Osteoblast (primary cell): ENCODE results near the gene IL6ST. TPM values are rescaled to one million over a fixed set of nuclear protein-coding genes. Genes with fewer than 3 reads are reported as not detected.

Experiments
- DNase-seq: peaks from one replicate; pipeline ENCODE4 v3.0.0; 2011; ENCODE audit warnings: low spot score, mixed read lengths; ENCODE audit not compliant: insufficient read length; ENCODE audit errors: missing footprints
- H2AFZ ChIP-seq: 2 replicates; pipeline ENCODE4 v1.6.0; 2011; ENCODE audit warnings: mild to moderate bottlenecking, low read length
- H3K27ac ChIP-seq: 2 replicates; pipeline ENCODE4 v1.5.1; 2011; ENCODE audit warnings: mild to moderate bottlenecking, low read depth, low read length, moderate library complexity
- H3K27me3 ChIP-seq: 2 replicates; pipeline ENCODE4 v1.6.0; 2012; ENCODE audit warnings: mild to moderate bottlenecking, control low read depth, inconsistent platforms, low read length, moderate library complexity; ENCODE audit not compliant: insufficient read depth
- H3K36me3 ChIP-seq: 2 replicates; pipeline ENCODE4 v1.5.1; 2011; ENCODE audit warnings: mild to moderate bottlenecking, low read length, control low read depth, moderate library complexity; ENCODE audit not compliant: insufficient read depth
- H3K4me1 ChIP-seq: 2 replicates; pipeline ENCODE4 v1.5.1; 2011; ENCODE audit warnings: mild to moderate bottlenecking, low read length, control low read depth, moderate library complexity; ENCODE audit not compliant: insufficient read depth
- H3K4me2 ChIP-seq: 2 replicates; pipeline ENCODE4 v1.6.0; 2011; ENCODE audit warnings: mild to moderate bottlenecking, low read length; ENCODE audit not compliant: insufficient read depth
- H3K4me3 ChIP-seq: fragments of 200-600 bp; sonication (generic); 3 replicates; pipeline ENCODE4 v1.5.1; 2012; ENCODE audit warnings: mild to moderate bottlenecking, low read length, inconsistent platforms; ENCODE audit not compliant: insufficient read depth
- H3K79me2 ChIP-seq: 2 replicates; pipeline ENCODE4 v1.6.0; 2012; ENCODE audit warnings: mild to moderate bottlenecking, low read length, control low read depth, inconsistent platforms; ENCODE audit not compliant: insufficient read depth
- H3K9me3 ChIP-seq: 2 replicates; pipeline ENCODE4 v1.5.1; 2011; ENCODE audit warnings: low read depth, low read length, control low read depth
- H4K20me1 ChIP-seq: 2 replicates; pipeline ENCODE4 v1.6.0; 2012; ENCODE audit warnings: mild to moderate bottlenecking, low read length, control low read depth; ENCODE audit not compliant: insufficient read depth
- total RNA-seq: library from RNA; depleted of rRNA; stranded (reverse); fragments of >200 nt; gene quantifications from 2 replicates; pipeline ENCODE4 v1.2.3, GENCODE V29; 2012
- TF ChIP-seq, protein P1 (sequence below): IDR thresholded peaks from 2 replicates; pipeline ENCODE4 v1.5.1; 2011; ENCODE audit warnings: mild to moderate bottlenecking, low read depth, low read length, moderate library complexity; ENCODE audit errors: extremely low read depth

IL6ST gene
- total RNA-seq, 1 donor = 804 TPM

DNA sequence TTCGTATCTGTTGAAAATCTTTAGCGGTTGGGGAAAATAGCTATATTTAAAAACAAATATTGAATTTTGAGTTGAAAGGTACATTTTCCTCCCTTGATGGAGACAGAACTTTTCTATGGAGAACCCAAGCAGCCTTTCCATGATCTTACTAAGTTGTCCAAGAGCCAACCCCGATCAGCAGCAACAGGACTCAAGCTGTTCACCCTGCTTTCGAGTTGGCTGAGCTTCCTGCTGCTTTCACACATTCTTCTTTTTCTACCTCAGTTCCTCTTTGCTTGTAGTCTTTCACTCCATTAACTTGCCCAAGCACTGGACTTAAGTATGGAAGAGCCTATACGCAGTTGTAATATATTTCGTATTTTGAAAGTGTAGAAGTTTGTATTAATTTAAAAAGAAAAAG lies 59.4 kb downstream of the IL6ST start:
- Histone ChIP-seq H3K4me2 (no peak overlapping the region), H3K4me1 (peaks cover 14% of the 10 kb centered on the region), H3K36me3 (peaks cover 31% of the 10 kb centered on the region), H3K27ac (peak overlapping the region; percentile 19), H3K27me3 (no peaks in the 10 kb centered on the region), H3K9me3 (no peaks in the 10 kb centered on the region), H3K4me3 (no peak overlapping the region), H3K79me2 (no peaks in the 10 kb centered on the region), H4K20me1 (peaks cover 5% of the 10 kb centered on the region), H2AFZ (no peak overlapping the region)
- DNase-seq = no peak
- TF ChIP-seq, protein P1, sequence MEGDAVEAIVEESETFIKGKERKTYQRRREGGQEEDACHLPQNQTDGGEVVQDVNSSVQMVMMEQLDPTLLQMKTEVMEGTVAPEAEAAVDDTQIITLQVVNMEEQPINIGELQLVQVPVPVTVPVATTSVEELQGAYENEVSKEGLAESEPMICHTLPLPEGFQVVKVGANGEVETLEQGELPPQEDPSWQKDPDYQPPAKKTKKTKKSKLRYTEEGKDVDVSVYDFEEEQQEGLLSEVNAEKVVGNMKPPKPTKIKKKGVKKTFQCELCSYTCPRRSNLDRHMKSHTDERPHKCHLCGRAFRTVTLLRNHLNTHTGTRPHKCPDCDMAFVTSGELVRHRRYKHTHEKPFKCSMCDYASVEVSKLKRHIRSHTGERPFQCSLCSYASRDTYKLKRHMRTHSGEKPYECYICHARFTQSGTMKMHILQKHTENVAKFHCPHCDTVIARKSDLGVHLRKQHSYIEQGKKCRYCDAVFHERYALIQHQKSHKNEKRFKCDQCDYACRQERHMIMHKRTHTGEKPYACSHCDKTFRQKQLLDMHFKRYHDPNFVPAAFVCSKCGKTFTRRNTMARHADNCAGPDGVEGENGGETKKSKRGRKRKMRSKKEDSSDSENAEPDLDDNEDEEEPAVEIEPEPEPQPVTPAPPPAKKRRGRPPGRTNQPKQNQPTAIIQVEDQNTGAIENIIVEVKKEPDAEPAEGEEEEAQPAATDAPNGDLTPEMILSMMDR = no peak

DNA sequence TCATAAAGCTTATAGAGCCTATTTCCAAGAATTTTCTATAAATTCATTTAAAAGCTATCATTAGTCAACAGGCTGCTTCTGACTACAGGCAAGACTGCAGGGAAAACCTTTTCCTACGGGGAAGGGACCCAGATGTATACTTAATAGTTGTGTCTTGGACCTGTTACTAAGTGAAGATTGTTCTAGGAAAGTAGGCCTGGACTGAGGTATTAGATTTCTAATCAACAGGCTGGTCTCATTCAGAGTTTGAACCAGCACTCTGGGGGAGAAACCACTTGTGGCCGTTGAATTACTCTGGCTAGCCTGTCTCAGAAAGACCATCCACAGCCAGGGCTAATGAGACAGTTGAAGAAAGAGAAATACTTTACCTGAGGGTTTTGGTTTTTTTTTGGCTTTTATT lies 60.0 kb downstream of the IL6ST start:
- no peak for DNase-seq
- Histone ChIP-seq H3K9me3 (no peaks in the 10 kb centered on the region), H3K4me3 (no peak overlapping the region), H3K27me3 (no peaks in the 10 kb centered on the region), H3K36me3 (peaks cover 26% of the 10 kb centered on the region), H3K79me2 (no peaks in the 10 kb centered on the region), H3K4me2 (no peak overlapping the region), H3K4me1 (peaks cover 14% of the 10 kb centered on the region), H3K27ac (no peak overlapping the region), H4K20me1 (peaks cover 5% of the 10 kb centered on the region), H2AFZ (no peak overlapping the region)
- TF ChIP-seq, protein P1 = no peak

DNA sequence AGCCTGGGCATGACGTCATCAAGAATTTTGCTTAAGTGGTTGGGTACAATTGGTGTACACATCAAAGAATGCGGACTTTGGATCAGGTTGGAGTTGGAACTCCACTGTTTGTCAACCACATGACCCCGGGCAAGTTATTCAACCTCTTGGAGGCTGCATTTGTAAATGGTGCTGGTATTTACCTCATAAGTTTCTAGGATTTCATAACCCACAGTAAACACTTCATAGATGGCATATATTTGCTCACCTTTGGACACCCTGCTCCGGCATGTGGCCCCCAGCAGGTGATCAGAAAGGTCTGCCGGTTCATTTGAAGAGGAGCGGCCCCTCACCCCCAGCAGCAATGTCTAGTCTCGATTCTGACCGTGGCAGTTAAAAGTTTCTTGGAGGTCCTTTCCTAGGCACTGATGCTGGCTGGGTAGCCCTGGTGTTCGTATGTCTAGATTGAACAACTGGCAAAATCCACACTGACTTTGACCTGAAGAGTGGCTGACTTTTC lies 60.6 kb downstream of the IL6ST start:
- H3K4me3 ChIP-seq = no peak overlapping the region
- no peak overlapping the region for H3K4me2 ChIP-seq
- DNase-seq = no peak
- no peak overlapping the region for H2AFZ ChIP-seq
- peaks cover 14% of the 10 kb centered on the region for H3K4me1 ChIP-seq
- H3K36me3 ChIP-seq = peaks cover 20% of the 10 kb centered on the region
- TF ChIP-seq, protein P1 = no peak
- no peaks in the 10 kb centered on the region for H3K27me3 ChIP-seq
- H4K20me1 ChIP-seq = peaks cover 5% of the 10 kb centered on the region
- H3K9me3 ChIP-seq = no peaks in the 10 kb centered on the region
- no peaks in the 10 kb centered on the region for H3K79me2 ChIP-seq
- H3K27ac ChIP-seq = no peak overlapping the region

DNA sequence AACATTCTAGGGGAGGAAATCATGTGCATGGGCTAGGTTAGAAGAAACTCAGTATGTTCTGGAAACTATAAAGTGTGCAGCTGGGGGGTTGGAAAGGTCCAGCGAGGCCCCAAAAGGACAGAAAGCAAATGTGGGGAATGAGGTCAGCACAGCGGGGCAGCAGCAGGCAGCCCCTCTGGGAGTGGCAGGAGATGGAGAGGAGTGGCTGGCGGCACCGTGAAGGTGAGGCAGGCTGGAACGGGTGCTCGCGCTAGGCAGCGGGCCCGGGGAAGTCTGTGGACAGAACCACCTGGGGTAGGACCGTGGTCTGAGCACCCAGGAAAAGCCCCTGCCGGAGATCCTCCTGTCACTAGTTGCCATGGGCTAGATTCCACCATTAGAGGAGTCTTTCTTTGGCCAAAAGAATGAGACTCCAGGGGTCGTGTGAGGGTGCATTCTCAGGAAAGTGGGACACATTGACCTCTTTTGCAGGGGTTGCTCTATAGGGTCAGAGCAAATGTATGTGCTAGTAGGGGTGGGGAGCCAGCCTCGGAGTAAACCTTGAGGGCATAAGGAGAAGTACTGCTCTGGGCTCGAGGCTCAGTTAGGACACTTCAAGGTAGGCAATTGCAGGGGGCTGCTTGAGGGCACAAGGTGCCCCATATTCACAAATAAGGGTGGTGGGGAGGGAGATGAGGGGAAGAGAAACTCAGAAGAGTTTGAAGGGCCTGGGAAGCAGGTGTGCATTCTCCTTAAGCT lies 61.2 kb downstream of the IL6ST start:
- no peaks in the 10 kb centered on the region for H3K27me3 ChIP-seq
- no peak for DNase-seq
- no peaks in the 10 kb centered on the region for H3K79me2 ChIP-seq
- H2AFZ ChIP-seq = no peak overlapping the region
- no peak overlapping the region for H3K27ac ChIP-seq
- H4K20me1 ChIP-seq = peaks cover 5% of the 10 kb centered on the region
- H3K36me3 ChIP-seq = peaks cover 14% of the 10 kb centered on the region
- H3K4me3 ChIP-seq = no peak overlapping the region
- TF ChIP-seq, protein P1 = no peak
- H3K9me3 ChIP-seq = no peaks in the 10 kb centered on the region
- peaks cover 14% of the 10 kb centered on the region for H3K4me1 ChIP-seq
- no peak overlapping the region for H3K4me2 ChIP-seq
